CD4-positive, alpha-beta T cell treated with Interleukin-6 at 100 ng/mL for 8 hours (primary cell): Measurements from ENCODE around the gene TMEM266.

Source experiments
- DNase-seq: peaks from one replicate; pipeline ENCODE4 v3.0.0-alpha.2; 2020; ENCODE audit warnings: mixed read lengths, low spot score

TMEM266 gene

GRCh38 chr15:76184650-76185035 lies 124.9 kb downstream of the TMEM266 start:
- no peak for DNase-seq

- DNase-seq, result no peak
These were observed 125.9 kb downstream of the TMEM266 start for GRCh38 chr15:76185716-76186115.

DNA sequence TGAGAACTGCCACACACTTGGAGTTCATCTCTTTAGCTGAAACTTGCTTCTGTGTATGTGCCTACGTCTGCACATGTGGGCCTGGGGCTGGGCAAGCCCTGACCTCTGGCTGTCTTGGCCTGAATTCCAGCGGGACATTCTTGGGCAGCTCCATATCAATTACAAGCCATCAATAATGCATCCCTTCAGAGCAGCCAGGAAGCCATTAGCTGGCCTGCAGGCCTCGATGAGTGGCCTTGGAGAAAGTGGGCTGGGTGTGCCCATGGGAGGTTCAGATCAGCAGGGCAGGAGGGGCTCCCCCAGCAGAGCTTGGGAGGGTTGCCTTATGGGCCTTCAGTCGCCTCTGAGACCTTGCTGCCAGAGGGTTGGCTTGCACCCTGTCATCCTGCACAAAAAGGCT lies 127.4 kb downstream of the TMEM266 start:
- no peak for DNase-seq

- DNase-seq, result no peak
These were observed 129.3 kb downstream of the TMEM266 start for GRCh38 chr15:76189106-76189505.

GRCh38 chr15:76190070-76190564 lies 130.3 kb downstream of the TMEM266 start:
- no peak for DNase-seq

DNA sequence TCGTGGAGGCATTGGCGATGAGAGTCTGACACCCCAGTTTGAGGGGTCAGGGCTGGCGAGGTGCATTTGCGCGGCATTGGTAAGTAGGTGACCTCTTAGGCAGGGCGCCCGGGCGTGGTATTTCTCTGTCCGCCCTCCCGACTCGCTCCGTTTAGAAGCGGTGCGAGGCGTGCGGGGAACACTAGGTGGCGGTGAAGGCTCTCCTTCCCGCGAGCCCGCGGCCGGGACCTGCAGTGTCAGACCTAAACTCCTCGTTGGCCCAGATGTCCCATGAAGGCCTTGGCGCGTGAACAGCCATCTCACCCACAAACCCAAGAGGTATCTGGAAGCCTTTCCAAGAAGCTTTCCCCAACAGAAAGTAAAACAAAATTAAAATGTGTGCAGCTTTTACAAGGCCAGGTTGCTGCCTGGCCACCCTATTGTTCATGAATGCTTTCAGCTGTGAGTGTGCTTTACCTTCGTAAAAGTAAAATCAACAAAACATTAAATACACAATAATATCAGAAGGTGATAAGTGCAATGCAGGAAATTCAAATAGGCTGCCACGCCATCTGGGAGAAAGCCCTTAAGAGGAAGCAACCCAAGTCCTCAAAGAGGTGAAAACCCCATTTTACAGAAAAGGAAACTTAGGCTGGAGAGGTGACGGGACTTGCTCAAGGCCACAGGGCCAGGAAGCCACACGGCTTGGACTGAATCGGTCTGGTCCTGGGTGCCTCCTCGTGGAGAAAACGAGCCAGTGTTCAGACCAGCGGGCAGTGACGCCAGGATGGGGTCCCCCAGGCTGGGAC lies 131.2 kb downstream of the TMEM266 start:
- peak; percentile 49 for DNase-seq

- no peak for DNase-seq
These were observed 131.9 kb downstream of the TMEM266 start for GRCh38 chr15:76191539-76192244.

- DNase-seq, result no peak
These were observed 132.9 kb downstream of the TMEM266 start for GRCh38 chr15:76192715-76193114.

DNA sequence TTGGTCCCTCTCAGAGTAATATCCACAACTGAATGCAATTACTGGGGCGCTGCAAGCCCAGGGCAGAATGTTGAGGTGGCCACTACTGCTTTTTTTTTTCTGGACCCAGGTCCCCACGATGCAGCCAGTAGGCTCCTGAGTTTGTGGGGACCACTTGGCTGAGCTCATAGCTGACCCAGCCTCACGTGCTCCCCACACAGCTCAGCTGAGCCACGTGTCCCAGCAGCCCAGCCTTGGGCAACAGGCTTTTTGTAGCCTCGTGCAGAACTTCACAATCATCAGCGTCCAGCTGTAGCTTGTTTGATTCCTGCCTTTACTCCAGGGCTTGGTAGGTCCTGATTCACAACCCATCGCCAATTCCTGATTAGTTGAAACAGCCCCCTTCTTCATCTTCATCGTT lies 134.1 kb downstream of the TMEM266 start:
- no peak for DNase-seq

DNA sequence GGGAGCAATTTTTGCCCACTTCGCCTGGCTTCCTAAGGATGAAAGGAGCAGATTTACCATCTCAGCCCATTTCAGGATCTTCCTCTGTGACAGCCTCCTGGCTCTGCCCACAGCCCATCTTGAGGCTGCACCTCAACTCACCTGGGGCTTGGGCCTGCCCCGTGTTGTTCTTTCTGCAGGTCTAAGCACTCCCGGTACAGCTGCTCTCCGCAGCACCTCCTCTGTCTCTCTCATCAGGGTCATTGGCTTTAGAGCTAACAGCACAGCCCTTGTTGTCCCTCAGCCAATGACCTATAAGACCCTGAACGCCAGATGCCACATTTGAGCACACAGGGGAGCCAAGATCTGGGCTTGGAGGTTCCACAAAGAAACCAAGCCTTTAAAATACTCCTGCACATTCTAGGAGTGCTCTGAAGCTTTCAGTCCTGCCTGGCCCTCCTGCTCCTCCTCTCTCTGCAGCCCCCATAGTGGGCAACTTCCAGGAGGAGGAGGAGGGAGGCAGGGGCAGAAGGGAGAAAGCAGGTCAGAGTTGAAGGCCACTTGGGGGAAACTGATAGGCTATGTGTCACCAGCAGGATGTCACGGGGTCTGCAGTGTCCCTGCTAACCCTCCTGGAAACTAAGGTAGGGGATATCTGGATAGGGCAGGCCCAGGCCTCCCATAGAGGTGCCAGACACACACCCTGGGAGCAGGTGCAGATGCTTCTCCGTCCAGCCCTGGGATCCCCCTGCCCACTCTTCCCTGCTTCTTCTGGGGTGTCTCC lies 135.9 kb downstream of the TMEM266 start:
- DNase-seq, result no peak

GRCh38 chr15:76196269-76197231 lies 136.8 kb downstream of the TMEM266 start:
- DNase-seq, result no peak

DNA sequence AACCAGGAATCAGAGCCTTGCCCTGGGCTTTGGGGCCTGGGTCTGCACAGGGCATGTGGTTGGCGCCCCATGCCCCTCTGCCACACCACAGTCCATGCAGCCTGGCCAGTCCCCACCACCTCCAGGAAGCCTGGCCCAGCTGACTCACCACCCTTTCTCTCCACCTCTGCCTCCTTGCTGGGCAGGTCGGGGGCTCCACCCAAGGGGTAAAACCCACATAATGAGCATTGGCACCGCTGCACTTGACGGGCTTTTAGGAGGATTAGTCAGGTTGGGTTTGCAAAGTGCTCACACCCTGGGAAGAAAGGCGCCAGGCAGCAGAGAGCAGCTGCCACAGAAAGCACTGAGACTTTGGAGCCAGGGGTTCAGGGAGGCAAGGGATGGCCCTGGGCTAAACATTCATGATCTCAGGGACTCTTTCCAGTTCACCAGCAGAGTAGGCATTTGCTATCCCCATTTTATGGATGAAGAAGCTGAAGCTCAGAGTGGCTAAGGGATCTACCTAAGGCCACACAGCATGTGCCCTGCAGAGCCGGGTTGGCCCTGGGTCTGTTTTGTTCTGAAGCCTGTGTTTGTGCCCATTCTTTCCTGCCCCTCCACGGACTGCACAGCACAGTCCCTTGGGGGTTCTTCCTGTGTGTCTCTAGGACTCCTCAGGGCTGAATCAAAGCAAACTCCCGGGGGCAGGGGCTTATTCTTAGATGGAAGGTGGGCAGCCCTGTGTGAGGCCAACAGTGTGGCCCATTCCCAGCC lies 138.1 kb downstream of the TMEM266 start:
- no peak for DNase-seq

DNA sequence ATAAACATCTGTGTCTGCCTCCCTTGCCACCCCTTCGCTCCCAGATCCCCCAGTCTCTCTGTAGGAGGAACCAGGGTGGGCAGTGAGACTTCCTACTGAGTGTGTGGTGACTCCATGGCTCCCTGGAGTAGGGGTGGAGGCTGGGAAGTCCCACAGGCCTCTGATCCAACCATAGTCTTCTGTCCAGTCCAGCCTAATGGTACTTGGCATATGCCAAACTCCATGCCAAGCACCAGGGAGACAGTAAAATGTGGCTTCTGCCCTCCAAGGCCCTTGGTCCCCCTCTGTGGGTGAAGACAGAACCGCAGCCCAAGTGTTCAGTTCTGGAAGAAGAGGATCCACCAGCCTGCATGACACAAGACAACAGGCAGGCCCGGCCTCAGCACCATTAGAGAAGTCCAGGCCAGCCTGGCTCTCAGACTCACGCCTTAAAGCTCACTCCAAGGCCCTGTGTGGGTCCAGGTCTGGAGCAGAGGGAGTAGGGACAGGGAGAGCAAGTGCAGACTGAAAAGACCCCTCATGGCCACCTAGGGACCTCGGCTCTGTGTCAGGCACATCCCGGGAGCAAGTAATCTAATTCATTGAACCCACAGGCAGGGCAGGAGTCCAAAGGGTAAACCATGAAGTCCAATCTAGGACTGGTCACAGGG lies 138.8 kb downstream of the TMEM266 start:
- DNase-seq, result no peak

- no peak for DNase-seq
These were observed 139.6 kb downstream of the TMEM266 start for GRCh38 chr15:76199106-76200082.

- DNase-seq, result no peak
These were observed 140.3 kb downstream of the TMEM266 start for GRCh38 chr15:76200083-76200465.

DNA sequence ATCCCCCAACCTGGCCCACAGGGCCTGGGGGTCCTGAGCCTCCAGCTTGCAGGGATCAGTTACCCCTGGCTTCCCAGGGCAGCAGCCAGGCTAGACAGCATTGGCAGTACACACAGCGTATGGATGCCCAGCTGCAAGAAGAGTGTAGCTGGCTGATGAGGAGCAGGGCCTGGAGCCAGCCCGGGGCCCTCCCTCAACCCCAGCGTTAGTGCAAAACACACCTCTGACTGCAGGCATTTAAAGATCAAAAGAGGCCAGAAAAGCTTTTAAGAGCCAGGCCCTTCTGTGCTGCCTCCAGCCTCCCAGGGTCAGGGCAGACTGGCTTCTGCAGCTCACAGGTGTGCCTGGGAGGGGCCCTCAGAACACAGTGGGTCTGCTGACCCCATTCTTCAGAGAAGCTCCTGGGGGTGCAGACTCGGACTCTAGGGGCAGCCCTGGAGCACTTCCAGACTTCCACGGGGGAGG lies 140.9 kb downstream of the TMEM266 start:
- DNase-seq, result no peak

DNA sequence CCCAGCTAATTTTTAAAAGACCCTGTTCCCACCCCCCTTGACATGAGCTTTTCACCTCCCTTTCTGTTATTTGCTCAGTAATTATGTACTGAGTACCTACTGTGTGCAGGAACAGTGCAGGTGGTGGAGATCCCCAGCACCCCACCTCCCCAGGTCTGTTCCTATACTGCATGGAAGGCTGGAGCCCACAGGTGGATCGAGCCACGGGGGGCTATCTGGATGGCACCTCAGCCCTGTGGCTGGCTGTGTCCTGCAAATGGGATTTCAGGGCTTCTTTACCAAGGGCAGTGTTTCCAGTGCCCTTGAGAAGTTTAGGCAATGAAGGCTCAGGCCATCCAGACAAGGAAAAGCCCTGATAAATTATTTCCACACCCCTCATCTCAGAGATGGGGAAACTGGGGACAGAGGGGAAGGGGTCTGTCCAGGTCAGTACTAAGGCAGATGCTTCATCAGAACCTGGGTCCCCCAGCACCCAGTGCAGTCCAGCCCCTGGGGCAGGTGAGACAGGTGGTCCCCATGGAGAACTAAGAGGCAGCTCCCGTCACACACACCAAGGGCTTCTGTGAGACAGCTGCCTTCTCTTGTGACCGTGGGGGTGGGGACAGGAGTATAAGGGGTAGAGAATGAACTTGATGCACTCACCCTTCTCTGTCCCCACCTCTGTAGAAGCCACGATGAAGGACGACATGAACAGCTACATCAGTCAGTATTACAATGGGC lies 141.9 kb downstream of the TMEM266 start:
- no peak for DNase-seq
